Spleen (tissue), 7 donors: Measurements from ENCODE around the gene TIMD4.

Experiments
- CTCF ChIP-seq, 11 experiments: fragments of 200-600 bp in 7 of 11; fragments of 450-650 bp in 4 of 11; sonication (generic) in 4 of 11; IDR thresholded peaks in 8 of 11; conservative IDR thresholded peaks in 3 of 11; 1 replicate in 7 of 11; 2 replicates in 4 of 11; pipeline versions ENCODE4 v1.4.0 to v1.8.0; 2016 to 2021; ENCODE audit warnings: antibody characterized with exemption in 11 of 11, inconsistent platforms in 4 of 11, mild to moderate bottlenecking in 1 of 11
- POLR2A ChIP-seq, 3 donors: fragments of 450-650 bp; IDR thresholded peaks; one replicate each; pipeline ENCODE4 v1.5.1; 2017; ENCODE audit warnings: antibody characterized with exemption in 3 of 3, mild to moderate bottlenecking in 1 of 3
- donor health status: DM: no; HTN: no; CAD: no; lungs with moderate emphysema.
- donor health status: DM: no; HTN: no; CAD: no.
- donor health status: DM: no; HTN: no; CAD: no.

DNA sequence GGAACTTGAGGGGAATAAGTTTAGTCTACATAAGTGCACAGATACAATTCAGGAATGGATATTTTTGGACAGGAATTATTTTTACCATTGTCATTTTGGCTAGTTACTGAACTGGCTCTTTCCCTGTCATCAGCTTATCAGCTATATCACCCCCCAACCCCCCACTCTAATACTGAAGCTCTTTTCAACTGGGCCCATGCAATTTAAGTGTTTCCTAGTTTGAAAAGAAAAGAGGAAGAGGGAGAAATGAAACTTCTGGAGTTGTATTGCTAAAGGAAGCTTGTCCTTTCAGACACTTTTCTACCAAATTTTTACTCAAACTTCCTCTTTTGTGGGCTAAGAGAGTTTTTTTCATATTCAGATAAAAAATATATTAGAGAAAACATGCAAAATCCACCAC, 18.5 kb upstream of the TIMD4 start:
- TF ChIP-seq POLR2A (IDR thresholded peaks at IDR 0.05), result no peak
- no peak for TF ChIP-seq CTCF (IDR thresholded peaks at IDR 0.05 in 8 of 11, conservative IDR thresholded peaks at IDR 0.05 in 3 of 11)
